ENCODE results near the gene TPPP3.
A peak's percentile ranks its signal among the peaks of the same experiment; 100 is the strongest.

TPPP3 gene

GRCh38 chr16:67397812-67398545, 4.7 kb upstream of the TPPP3 start:
- no peaks in the 10 kb centered on the region for H3K79me2 ChIP-seq (ENCODE audit: control insufficient read depth, insufficient read depth, low read length, poor library complexity)
- no peaks in the 10 kb centered on the region for H3K36me3 ChIP-seq (ENCODE audit: control insufficient read depth in 1 of 2, insufficient read depth in 2 of 2, low read length in 2 of 2)
- peaks cover 28% of the 10 kb centered on the region for H3K27me3 ChIP-seq (ENCODE audit: insufficient read depth, low read length)
- WGBS (ENCODE audit: extremely low coverage, insufficient coverage, insufficient read length), result no CpG with 5 or more reads among the region's 22 CpGs
- H3K27ac ChIP-seq (ENCODE audit: low read depth, low read length), result no peak overlapping the region
- H3K14ac ChIP-seq (ENCODE audit: low read length), result no peak overlapping the region
- H3K18ac ChIP-seq (ENCODE audit: low read length), result no peak overlapping the region
- DNase-seq, result no peak
- H4K91ac ChIP-seq (ENCODE audit: low read depth, low read length), result no peak overlapping the region
- no peak overlapping the region for H4K12ac ChIP-seq (ENCODE audit: low read depth, low read length)
- H3K4me1 ChIP-seq (ENCODE audit: control insufficient read depth in 1 of 2, insufficient read depth in 2 of 2, low read length in 2 of 2), result peaks cover 17 to 18% of the 10 kb centered on the region in 2 experiments
- H2BK12ac ChIP-seq (ENCODE audit: low read length), result no peak overlapping the region
- no peak overlapping the region for H3K23ac ChIP-seq (ENCODE audit: low read length)
- H2AK5ac ChIP-seq (ENCODE audit: low read length), result no peak overlapping the region
- no peak overlapping the region for H4K8ac ChIP-seq (ENCODE audit: low read depth, low read length)
- no peak overlapping the region for H3K4ac ChIP-seq (ENCODE audit: low read depth, low read length)
- H3K4me2 ChIP-seq (ENCODE audit: low read length), result no peak overlapping the region
- no peak overlapping the region for H2AFZ ChIP-seq (ENCODE audit: insufficient read depth, low read length, poor library complexity)
- no peak overlapping the region for H3K4me3 ChIP-seq (ENCODE audit: low read depth, low read length)
- H2BK5ac ChIP-seq (ENCODE audit: low read depth, low read length, poor library complexity), result no peak overlapping the region
- no peak overlapping the region for H2BK120ac ChIP-seq (ENCODE audit: insufficient read depth, low read length, poor library complexity)
- no peaks in the 10 kb centered on the region for H3K79me1 ChIP-seq (ENCODE audit: low read length)
- peaks cover 2% of the 10 kb centered on the region for H3K9me3 ChIP-seq (ENCODE audit: insufficient read depth, low read depth, low read length)
- H3K9ac ChIP-seq (ENCODE audit: low read length), result no peak overlapping the region

DNA sequence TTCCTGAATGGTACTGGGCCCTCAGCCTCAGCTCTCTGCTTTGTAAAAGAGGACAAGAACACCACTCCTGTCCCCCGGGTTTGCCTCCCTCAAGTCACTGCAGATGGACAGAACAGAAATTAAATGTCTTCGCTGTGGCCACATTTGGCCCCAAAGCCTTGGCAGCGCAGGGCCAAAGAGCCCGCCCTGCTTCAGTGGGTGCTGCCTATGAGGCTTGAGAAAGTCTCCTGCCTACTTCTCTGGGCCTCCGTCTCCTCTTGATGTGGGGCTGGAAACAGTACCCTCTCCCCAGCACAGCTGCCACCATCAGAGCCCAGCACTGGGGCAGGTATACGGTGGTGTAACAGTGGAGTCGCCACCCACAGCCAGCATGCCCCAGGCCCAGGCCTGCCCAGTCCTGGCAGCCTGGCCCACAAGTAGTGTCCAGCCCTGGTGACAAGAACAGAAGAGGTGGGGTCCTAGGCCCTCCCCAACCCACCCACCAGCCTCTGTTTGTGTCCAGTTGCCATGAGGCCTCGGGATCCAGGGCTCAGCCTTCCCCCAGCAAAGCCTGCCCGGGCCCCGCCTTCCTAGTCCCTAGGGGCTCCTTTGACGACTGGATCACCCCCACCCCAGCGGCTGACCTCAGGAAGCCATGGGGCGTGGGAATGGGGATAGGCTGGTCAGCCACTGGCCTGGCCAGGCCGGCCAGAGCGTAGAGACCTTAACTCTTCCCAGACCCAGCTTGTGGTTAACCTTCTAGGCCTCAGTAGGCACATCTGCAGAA, 3.9 kb upstream of the TPPP3 start:
- Histone ChIP-seq H3K27me3 (ENCODE audit: insufficient read depth, low read length) (peaks cover 33% of the 10 kb centered on the region), H3K79me1 (ENCODE audit: low read length) (no peaks in the 10 kb centered on the region), H3K4ac (ENCODE audit: low read depth, low read length) (no peak overlapping the region), H4K91ac (ENCODE audit: low read depth, low read length) (no peak overlapping the region), H3K27ac (ENCODE audit: low read depth, low read length) (no peak overlapping the region), H3K14ac (ENCODE audit: low read length) (no peak overlapping the region), H3K36me3 (ENCODE audit: control insufficient read depth in 1 of 2, insufficient read depth in 2 of 2, low read length in 2 of 2) (no peaks in the 10 kb centered on the region), H2BK120ac (ENCODE audit: insufficient read depth, low read length, poor library complexity) (no peak overlapping the region), H3K23ac (ENCODE audit: low read length) (no peak overlapping the region), H3K4me1 (ENCODE audit: control insufficient read depth in 1 of 2, insufficient read depth in 2 of 2, low read length in 2 of 2) (peaks cover 17 to 19% of the 10 kb centered on the region in 2 experiments), H4K8ac (ENCODE audit: low read depth, low read length) (no peak overlapping the region), H2AK5ac (ENCODE audit: low read length) (no peak overlapping the region), H2BK5ac (ENCODE audit: low read depth, low read length, poor library complexity) (no peak overlapping the region), H3K18ac (ENCODE audit: low read length) (no peak overlapping the region), H3K4me3 (ENCODE audit: low read depth, low read length) (no peak overlapping the region), H3K9ac (ENCODE audit: low read length) (no peak overlapping the region), H4K12ac (ENCODE audit: low read depth, low read length) (no peak overlapping the region), H3K4me2 (ENCODE audit: low read length) (no peak overlapping the region), H3K79me2 (ENCODE audit: control insufficient read depth, insufficient read depth, low read length, poor library complexity) (no peaks in the 10 kb centered on the region), H2BK12ac (ENCODE audit: low read length) (no peak overlapping the region), H3K9me3 (ENCODE audit: insufficient read depth, low read depth, low read length) (peaks cover 2% of the 10 kb centered on the region), H2AFZ (ENCODE audit: insufficient read depth, low read length, poor library complexity) (no peak overlapping the region)
- peak in 1 of 2 donors; percentile 40 for DNase-seq
- WGBS (ENCODE audit: extremely low coverage, insufficient coverage, insufficient read length), result no CpG with 5 or more reads among the region's 15 CpGs

GRCh38 chr16:67396159-67397035, 3.1 kb upstream of the TPPP3 start:
- H3K14ac ChIP-seq (ENCODE audit: low read length), result no peak overlapping the region

DNA sequence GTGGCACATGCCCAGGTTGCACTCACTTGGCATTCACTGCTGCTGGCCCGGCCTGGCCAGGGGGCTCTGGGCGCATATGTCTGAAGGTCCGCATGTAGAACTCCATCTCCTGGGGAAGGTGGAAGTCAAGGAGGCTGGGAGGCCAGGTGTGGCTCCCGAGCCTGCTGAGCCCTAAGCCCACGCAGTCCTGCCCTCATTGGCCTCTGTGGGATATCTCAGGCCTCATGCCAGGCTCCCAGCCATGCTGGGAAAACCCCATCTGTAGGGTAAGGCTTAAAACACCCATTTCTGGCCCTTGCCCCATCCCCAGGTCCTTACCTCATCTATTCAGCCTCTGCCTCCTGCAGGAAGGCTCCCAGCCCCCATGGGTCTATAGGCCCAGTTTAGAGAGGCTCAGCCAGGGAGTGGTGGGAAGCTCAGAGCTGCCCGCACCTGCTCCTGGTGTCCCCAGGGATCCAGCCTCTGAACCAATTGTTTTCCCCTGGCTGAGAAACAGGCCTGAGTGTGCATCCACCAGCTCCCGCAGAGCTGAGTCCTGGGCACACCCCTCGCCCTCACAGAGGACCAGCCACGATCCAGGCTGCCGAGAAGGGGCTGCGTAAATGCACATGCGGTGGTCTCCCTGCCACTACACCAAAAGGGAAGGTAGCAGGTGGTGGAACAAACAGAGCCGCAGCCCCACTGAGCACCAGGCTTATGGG, 2.3 kb upstream of the TPPP3 start:
- no peak overlapping the region for H4K91ac ChIP-seq (ENCODE audit: low read depth, low read length)
- WGBS (ENCODE audit: extremely low coverage, insufficient coverage, insufficient read length), result no CpG with 5 or more reads among the region's 13 CpGs
- H3K9me3 ChIP-seq (ENCODE audit: insufficient read depth, low read depth, low read length), result peaks cover 2% of the 10 kb centered on the region
- H3K23ac ChIP-seq (ENCODE audit: low read length), result no peak overlapping the region
- H2AK5ac ChIP-seq (ENCODE audit: low read length), result no peak overlapping the region
- no peak for DNase-seq
- H3K9ac ChIP-seq (ENCODE audit: low read length), result no peak overlapping the region
- no peak overlapping the region for H3K27ac ChIP-seq (ENCODE audit: low read depth, low read length)
- H3K18ac ChIP-seq (ENCODE audit: low read length), result no peak overlapping the region
- H3K4me2 ChIP-seq (ENCODE audit: low read length), result peak overlapping the region; percentile 19
- no peak overlapping the region for H3K4ac ChIP-seq (ENCODE audit: low read depth, low read length)
- H3K27me3 ChIP-seq (ENCODE audit: insufficient read depth, low read length), result peaks cover 33% of the 10 kb centered on the region
- H4K8ac ChIP-seq (ENCODE audit: low read depth, low read length), result no peak overlapping the region
- H3K79me2 ChIP-seq (ENCODE audit: control insufficient read depth, insufficient read depth, low read length, poor library complexity), result no peaks in the 10 kb centered on the region
- no peak overlapping the region for H2AFZ ChIP-seq (ENCODE audit: insufficient read depth, low read length, poor library complexity)
- H3K4me3 ChIP-seq (ENCODE audit: low read depth, low read length), result no peak overlapping the region
- no peak overlapping the region for H2BK5ac ChIP-seq (ENCODE audit: low read depth, low read length, poor library complexity)
- H3K36me3 ChIP-seq (ENCODE audit: control insufficient read depth in 1 of 2, insufficient read depth in 2 of 2, low read length in 2 of 2), result no peaks in the 10 kb centered on the region
- peaks cover 17 to 19% of the 10 kb centered on the region in 2 experiments for H3K4me1 ChIP-seq (ENCODE audit: control insufficient read depth in 1 of 2, insufficient read depth in 2 of 2, low read length in 2 of 2)
- no peak overlapping the region for H2BK12ac ChIP-seq (ENCODE audit: low read length)
- no peaks in the 10 kb centered on the region for H3K79me1 ChIP-seq (ENCODE audit: low read length)
- no peak overlapping the region for H2BK120ac ChIP-seq (ENCODE audit: insufficient read depth, low read length, poor library complexity)
- no peak overlapping the region for H3K14ac ChIP-seq (ENCODE audit: low read length)
- no peak overlapping the region for H4K12ac ChIP-seq (ENCODE audit: low read depth, low read length)

More at GRCh38 chr16:67396159-67397035, 3.1 kb upstream of the TPPP3 start:
- no CpG with 5 or more reads among the region's 31 CpGs for WGBS (ENCODE audit: extremely low coverage, insufficient coverage, insufficient read length)
- Histone ChIP-seq H2BK120ac (ENCODE audit: insufficient read depth, low read length, poor library complexity) (no peak overlapping the region), H3K9me3 (ENCODE audit: insufficient read depth, low read depth, low read length) (peaks cover 2% of the 10 kb centered on the region), H3K4me1 (ENCODE audit: control insufficient read depth in 1 of 2, insufficient read depth in 2 of 2, low read length in 2 of 2) (peaks cover 17 to 19% of the 10 kb centered on the region in 2 experiments), H3K4me2 (ENCODE audit: low read length) (peak overlapping the region; percentile 19), H3K23ac (ENCODE audit: low read length) (no peak overlapping the region), H3K27ac (ENCODE audit: low read depth, low read length) (no peak overlapping the region), H3K18ac (ENCODE audit: low read length) (no peak overlapping the region), H3K4ac (ENCODE audit: low read depth, low read length) (no peak overlapping the region), H2AFZ (ENCODE audit: insufficient read depth, low read length, poor library complexity) (no peak overlapping the region), H2AK5ac (ENCODE audit: low read length) (no peak overlapping the region), H2BK12ac (ENCODE audit: low read length) (no peak overlapping the region), H4K91ac (ENCODE audit: low read depth, low read length) (no peak overlapping the region), H3K4me3 (ENCODE audit: low read depth, low read length) (no peak overlapping the region), H4K12ac (ENCODE audit: low read depth, low read length) (no peak overlapping the region), H3K36me3 (ENCODE audit: control insufficient read depth in 1 of 2, insufficient read depth in 2 of 2, low read length in 2 of 2) (no peaks in the 10 kb centered on the region), H4K8ac (ENCODE audit: low read depth, low read length) (no peak overlapping the region), H2BK5ac (ENCODE audit: low read depth, low read length, poor library complexity) (no peak overlapping the region), H3K79me2 (ENCODE audit: control insufficient read depth, insufficient read depth, low read length, poor library complexity) (no peaks in the 10 kb centered on the region), H3K79me1 (ENCODE audit: low read length) (no peaks in the 10 kb centered on the region), H3K9ac (ENCODE audit: low read length) (no peak overlapping the region), H3K27me3 (ENCODE audit: insufficient read depth, low read length) (peaks cover 33% of the 10 kb centered on the region)
- DNase-seq, result peak; percentile 79 to 87

Measured in trophoblast cell (in vitro differentiated cells and primary cell).